GM10266 (cell line): ENCODE results near the gene C1orf216.

Source experiments
- DNase-seq: peaks from one replicate; pipeline ENCODE4 v3.0.0; 2012; ENCODE audit errors: extremely low spot score
- CTCF ChIP-seq: IDR thresholded peaks from 2 replicates; pipeline ENCODE4 v1.5.1; 2012; ENCODE audit warnings: mild to moderate bottlenecking, low read depth; ENCODE audit not compliant: control insufficient read depth, insufficient read depth; ENCODE audit errors: missing control alignments

Gene C1orf216

GRCh38 chr1:35718492-35719336 is at the start of gene C1orf216:
TSS of gene C1orf216 (minus strand) at chr1:35718884. CDS start at chr1:35716321, 2,563 bp downstream.
- TF ChIP-seq CTCF: no peak
- DNase-seq: peak; percentile 83

- no peak for DNase-seq
- TF ChIP-seq CTCF: no peak
These were observed 45.6 kb upstream of the C1orf216 start for GRCh38 chr1:35764283-35764682.

- TF ChIP-seq CTCF: no peak
These were observed 44.5 kb upstream of the C1orf216 start for GRCh38 chr1:35763201-35763600.

GRCh38 chr1:35762141-35762540 is 43.5 kb upstream of the C1orf216 start:
- no peak for DNase-seq
- TF ChIP-seq CTCF: no peak

More at GRCh38 chr1:35763201-35763600, 44.5 kb upstream of the C1orf216 start:
- DNase-seq: no peak

GRCh38 chr1:35756064-35756463 is 37.4 kb upstream of the C1orf216 start:
- TF ChIP-seq CTCF: no peak
- DNase-seq: no peak

GRCh38 chr1:35753626-35754260 is 35.1 kb upstream of the C1orf216 start:
- no peak for DNase-seq
- TF ChIP-seq CTCF: no peak

- DNase-seq: no peak
- TF ChIP-seq CTCF: no peak
These were observed 29.6 kb upstream of the C1orf216 start for GRCh38 chr1:35748326-35748725.
